Vagina (tissue), 2 donors: Measurements from ENCODE around the gene NFAT5.

ENCODE experiments used
- POLR2A ChIP-seq, 2 donors: fragments of 450-650 bp; IDR thresholded peaks; one replicate each; pipeline ENCODE4 v1.6.1; 2017; ENCODE audit warnings: antibody characterized with exemption in 2 of 2, mild to moderate bottlenecking in 2 of 2, moderate library complexity in 2 of 2
- POLR2AphosphoS5 ChIP-seq, 2 donors: sonication (generic); formaldehyde crosslinking; IDR thresholded peaks; one replicate each; pipeline ENCODE4 v1.9.0; 2017; ENCODE audit warnings: antibody characterized with exemption in 2 of 2, mild to moderate bottlenecking in 2 of 2, low read depth in 1 of 2; ENCODE audit not compliant: insufficient read depth in 1 of 2
- TF ChIP-seq, protein P1 (sequence below), 3 experiments: fragments of 450-650 bp in 2 of 3; fragments of 200-600 bp in 1 of 3; sonication (generic) in 1 of 3; IDR thresholded peaks; one replicate each; pipeline ENCODE4 v1.5.1; 2017 to 2019; ENCODE audit warnings: antibody characterized with exemption in 3 of 3, mild to moderate bottlenecking in 2 of 3, moderate library complexity in 2 of 3

- TF ChIP-seq, protein P1, sequence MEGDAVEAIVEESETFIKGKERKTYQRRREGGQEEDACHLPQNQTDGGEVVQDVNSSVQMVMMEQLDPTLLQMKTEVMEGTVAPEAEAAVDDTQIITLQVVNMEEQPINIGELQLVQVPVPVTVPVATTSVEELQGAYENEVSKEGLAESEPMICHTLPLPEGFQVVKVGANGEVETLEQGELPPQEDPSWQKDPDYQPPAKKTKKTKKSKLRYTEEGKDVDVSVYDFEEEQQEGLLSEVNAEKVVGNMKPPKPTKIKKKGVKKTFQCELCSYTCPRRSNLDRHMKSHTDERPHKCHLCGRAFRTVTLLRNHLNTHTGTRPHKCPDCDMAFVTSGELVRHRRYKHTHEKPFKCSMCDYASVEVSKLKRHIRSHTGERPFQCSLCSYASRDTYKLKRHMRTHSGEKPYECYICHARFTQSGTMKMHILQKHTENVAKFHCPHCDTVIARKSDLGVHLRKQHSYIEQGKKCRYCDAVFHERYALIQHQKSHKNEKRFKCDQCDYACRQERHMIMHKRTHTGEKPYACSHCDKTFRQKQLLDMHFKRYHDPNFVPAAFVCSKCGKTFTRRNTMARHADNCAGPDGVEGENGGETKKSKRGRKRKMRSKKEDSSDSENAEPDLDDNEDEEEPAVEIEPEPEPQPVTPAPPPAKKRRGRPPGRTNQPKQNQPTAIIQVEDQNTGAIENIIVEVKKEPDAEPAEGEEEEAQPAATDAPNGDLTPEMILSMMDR (IDR thresholded peaks at IDR 0.05) = no peak
- TF ChIP-seq POLR2AphosphoS5 (IDR thresholded peaks at IDR 0.05; ENCODE audit: insufficient read depth in 1 of 2, low read depth in 1 of 2) (no peak), POLR2A (IDR thresholded peaks at IDR 0.05) (no peak)
Observed at GRCh38 chr16:69590590-69590989, 24.8 kb downstream of the NFAT5 start.
